ENCODE data around the gene FADS3.

FADS3 gene

GRCh38 chr11:61854966-61855714 is 36.2 kb downstream of the FADS3 start:
- no peak for DNase-seq

- no peak for DNase-seq
Measured at GRCh38 chr11:61854206-61854895, 37.0 kb downstream of the FADS3 start.

- no peak for DNase-seq
Measured at GRCh38 chr11:61853698-61854169, 37.6 kb downstream of the FADS3 start.

GRCh38 chr11:61851900-61852295 is 39.4 kb downstream of the FADS3 start:
- no peak for DNase-seq

GRCh38 chr11:61851113-61851899 is 40.0 kb downstream of the FADS3 start:
- DNase-seq = no peak

- no peak for DNase-seq
Measured at GRCh38 chr11:61850687-61851086, 40.7 kb downstream of the FADS3 start.

GRCh38 chr11:61848631-61849030 is 42.7 kb downstream of the FADS3 start:
- no peak for DNase-seq

- DNase-seq = no peak
Measured at GRCh38 chr11:61847914-61848581, 43.3 kb downstream of the FADS3 start.

- no peak for DNase-seq
Measured at GRCh38 chr11:61846362-61847020, 44.9 kb downstream of the FADS3 start.

GRCh38 chr11:61844909-61845565 is 46.3 kb downstream of the FADS3 start:
- no peak for DNase-seq

GRCh38 chr11:61842528-61842820 is 48.9 kb downstream of the FADS3 start:
- DNase-seq = no peak

- no peak for DNase-seq
Measured at GRCh38 chr11:61841636-61842527, 49.5 kb downstream of the FADS3 start.

GRCh38 chr11:61840371-61840770 is 51.0 kb downstream of the FADS3 start:
- DNase-seq = no peak

- DNase-seq = no peak
Measured at GRCh38 chr11:61839742-61840141, 51.6 kb downstream of the FADS3 start.

GRCh38 chr11:61838921-61839320 is 52.4 kb downstream of the FADS3 start:
- no peak for DNase-seq

- no peak for DNase-seq
Measured at GRCh38 chr11:61838501-61838900, 52.8 kb downstream of the FADS3 start.

GRCh38 chr11:61837411-61838005 is 53.8 kb downstream of the FADS3 start:
- no peak for DNase-seq

GRCh38 chr11:61836193-61836592 is 55.2 kb downstream of the FADS3 start:
- DNase-seq = no peak

GRCh38 chr11:61834278-61835048 is 56.9 kb downstream of the FADS3 start:
- DNase-seq = no peak

- no peak for DNase-seq
Measured at GRCh38 chr11:61833926-61834277, 57.4 kb downstream of the FADS3 start.
